Hepatocyte (in vitro differentiated cells): ENCODE measurements around the gene WASL.

Experiments used
- EZH2 ChIP-seq: fragments of 200-600 bp; sonication (generic); IDR thresholded peaks from 2 replicates; pipeline ENCODE4 v1.6.1; 2016; ENCODE audit warnings: antibody characterized with exemption, mild to moderate bottlenecking, borderline replicate concordance
- EZH2phosphoT487 ChIP-seq: fragments of 200-600 bp; sonication (generic); IDR thresholded peaks from one replicate; pipeline ENCODE4 v1.6.1; 2018; ENCODE audit warnings: antibody characterized with exemption, mild to moderate bottlenecking, low read depth, moderate library complexity; ENCODE audit not compliant: unreplicated experiment, severe bottlenecking
- TF ChIP-seq, protein P1 (sequence below): fragments of 200-600 bp; sonication (generic); IDR thresholded peaks from 2 replicates; pipeline ENCODE4 v1.5.1; 2016; ENCODE audit warnings: antibody characterized with exemption, mild to moderate bottlenecking; ENCODE audit not compliant: poor library complexity

DNA sequence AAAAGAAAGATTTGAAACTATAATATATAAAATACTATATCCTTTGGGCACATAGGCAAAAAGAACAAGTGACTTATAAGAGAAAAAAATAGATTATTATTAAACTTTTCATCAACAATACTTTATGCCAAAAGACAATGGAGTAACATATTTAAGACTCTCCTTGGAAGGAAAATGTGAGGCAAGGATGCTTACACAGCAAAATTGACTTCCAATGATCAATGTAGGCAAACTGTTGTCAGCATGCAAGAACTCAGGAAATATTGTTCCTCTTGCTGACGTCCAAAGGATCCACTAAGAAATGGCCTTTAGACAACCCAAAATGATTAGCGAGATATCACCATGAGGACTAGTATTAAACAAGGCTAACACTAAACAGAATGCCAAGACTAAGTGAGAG, 116.0 kb downstream of the WASL start:
- TF ChIP-seq, protein P1, sequence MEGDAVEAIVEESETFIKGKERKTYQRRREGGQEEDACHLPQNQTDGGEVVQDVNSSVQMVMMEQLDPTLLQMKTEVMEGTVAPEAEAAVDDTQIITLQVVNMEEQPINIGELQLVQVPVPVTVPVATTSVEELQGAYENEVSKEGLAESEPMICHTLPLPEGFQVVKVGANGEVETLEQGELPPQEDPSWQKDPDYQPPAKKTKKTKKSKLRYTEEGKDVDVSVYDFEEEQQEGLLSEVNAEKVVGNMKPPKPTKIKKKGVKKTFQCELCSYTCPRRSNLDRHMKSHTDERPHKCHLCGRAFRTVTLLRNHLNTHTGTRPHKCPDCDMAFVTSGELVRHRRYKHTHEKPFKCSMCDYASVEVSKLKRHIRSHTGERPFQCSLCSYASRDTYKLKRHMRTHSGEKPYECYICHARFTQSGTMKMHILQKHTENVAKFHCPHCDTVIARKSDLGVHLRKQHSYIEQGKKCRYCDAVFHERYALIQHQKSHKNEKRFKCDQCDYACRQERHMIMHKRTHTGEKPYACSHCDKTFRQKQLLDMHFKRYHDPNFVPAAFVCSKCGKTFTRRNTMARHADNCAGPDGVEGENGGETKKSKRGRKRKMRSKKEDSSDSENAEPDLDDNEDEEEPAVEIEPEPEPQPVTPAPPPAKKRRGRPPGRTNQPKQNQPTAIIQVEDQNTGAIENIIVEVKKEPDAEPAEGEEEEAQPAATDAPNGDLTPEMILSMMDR: no peak
- TF ChIP-seq EZH2phosphoT487 (no peak), EZH2 (no peak)
